Ishikawa (cell line): ENCODE data around the gene NEURL1.

Experiments
- CEBPB ChIP-seq: IDR thresholded peaks from 2 replicates; pipeline ENCODE4 v1.6.1; 2012
- CREB1 ChIP-seq: IDR thresholded peaks from 2 replicates; pipeline ENCODE4 v1.6.1; 2012; ENCODE audit warnings: low read depth
- EGR1 ChIP-seq: IDR thresholded peaks from 2 replicates; pipeline ENCODE4 v1.6.1; 2012
- EP300 ChIP-seq: IDR thresholded peaks from 2 replicates; pipeline ENCODE4 v1.6.1; 2012; ENCODE audit warnings: borderline replicate concordance
- FOXM1 ChIP-seq: IDR thresholded peaks from 2 replicates; pipeline ENCODE4 v1.6.1; 2012; ENCODE audit warnings: low read depth, borderline replicate concordance
- MAX ChIP-seq: IDR thresholded peaks from 2 replicates; pipeline ENCODE4 v1.6.1; 2012
- NFIC ChIP-seq: IDR thresholded peaks from 2 replicates; pipeline ENCODE4 v1.6.1; 2012
- RAD21 ChIP-seq: IDR thresholded peaks from 2 replicates; pipeline ENCODE4 v1.6.1; 2012; ENCODE audit warnings: low read depth
- REST ChIP-seq: IDR thresholded peaks from 2 replicates; pipeline ENCODE4 v1.6.1; 2012; ENCODE audit warnings: low read depth, mild to moderate bottlenecking
- TAF1 ChIP-seq: IDR thresholded peaks from 2 replicates; pipeline ENCODE4 v1.6.1; 2012; ENCODE audit warnings: low read depth, mild to moderate bottlenecking
- TCF12 ChIP-seq: IDR thresholded peaks from 2 replicates; pipeline ENCODE4 v1.6.1; 2012; ENCODE audit warnings: low read depth
- TEAD4 ChIP-seq: IDR thresholded peaks from 2 replicates; pipeline ENCODE4 v1.6.1; 2012
- USF1 ChIP-seq: IDR thresholded peaks from 2 replicates; pipeline ENCODE4 v1.6.1; 2012
- YY1 ChIP-seq: IDR thresholded peaks from 2 replicates; pipeline ENCODE4 v1.6.1; 2012; ENCODE audit warnings: low read depth
- ZBTB7A ChIP-seq: IDR thresholded peaks from 2 replicates; pipeline ENCODE4 v1.6.1; 2012; ENCODE audit warnings: low read depth

Gene NEURL1

GRCh38 chr10:103513380-103514060 lies 20.0 kb downstream of the NEURL1 start:
- no peak for TF ChIP-seq RAD21
- no peak for TF ChIP-seq NFIC
- no peak for TF ChIP-seq TEAD4
- TF ChIP-seq TCF12: no peak
- TF ChIP-seq MAX: no peak
- TF ChIP-seq REST: no peak
- no peak for TF ChIP-seq YY1

GRCh38 chr10:103514244-103514643 lies 20.7 kb downstream of the NEURL1 start:
- TF ChIP-seq ZBTB7A (no peak), NFIC (no peak), RAD21 (no peak), CEBPB (no peak), EGR1 (no peak), USF1 (no peak), TCF12 (no peak), EP300 (no peak), MAX (no peak), CREB1 (no peak), YY1 (no peak), TEAD4 (no peak), REST (no peak), TAF1 (no peak), FOXM1 (no peak)

- TF ChIP-seq CEBPB: no peak
- no peak for TF ChIP-seq ZBTB7A
- no peak for TF ChIP-seq TEAD4
- no peak for TF ChIP-seq EGR1
- TF ChIP-seq TAF1: no peak
- no peak for TF ChIP-seq NFIC
- TF ChIP-seq TCF12: no peak
- TF ChIP-seq USF1: no peak
- TF ChIP-seq REST: no peak
- no peak for TF ChIP-seq RAD21
Observed at GRCh38 chr10:103517234-103518085, 24.0 kb downstream of the NEURL1 start.

- TF ChIP-seq TEAD4 (no peak), REST (no peak), EGR1 (no peak), YY1 (no peak), CEBPB (no peak), MAX (no peak), TCF12 (no peak), FOXM1 (no peak), TAF1 (no peak), RAD21 (no peak), NFIC (no peak), USF1 (no peak), ZBTB7A (no peak), CREB1 (no peak), EP300 (no peak)
Observed at GRCh38 chr10:103519798-103520197, 26.3 kb downstream of the NEURL1 start.
